SK-N-SH treated with all-trans-retinoic acid at 6 μM for 48 hours (cell line): Measurements from ENCODE around the gene DIP2B.
A peak's percentile ranks its signal among the peaks of the same experiment; 100 is the strongest.

ENCODE experiments used
- ATAC-seq: fragments of 200-7000 bp; cut with Tn5 transposase; 3 replicates; pipeline ENCODE4 v1.9.1; 2020; ENCODE audit warnings: mild to moderate bottlenecking, moderate library complexity
- ARNTL ChIP-seq: fragments of 450-650 bp; formaldehyde crosslinking; IDR thresholded peaks from 2 replicates; pipeline ENCODE4 v1.5.0; 2020; ENCODE audit warnings: low read depth, mild to moderate bottlenecking, moderate library complexity, borderline replicate concordance
- BACH2 ChIP-seq: fragments of 250-450 bp; sonication (Bioruptor Pico); IDR thresholded peaks from 2 replicates; pipeline ENCODE4 v1.9.0; 2021; ENCODE audit warnings: mild to moderate bottlenecking, borderline replicate concordance
- CREB5 ChIP-seq: fragments of 250-450 bp; sonication (Bioruptor Pico); IDR thresholded peaks from 2 replicates; pipeline ENCODE4 v1.5.1; 2020; ENCODE audit warnings: low read depth, mild to moderate bottlenecking, moderate library complexity
- CSDC2 ChIP-seq: fragments of 250-450 bp; sonication (Bioruptor Pico); IDR thresholded peaks from 2 replicates; pipeline ENCODE4 v1.5.0; 2020; ENCODE audit warnings: mild to moderate bottlenecking, moderate library complexity
- CSRNP3 ChIP-seq: fragments of 250-450 bp; sonication (Bioruptor Pico); IDR thresholded peaks from 2 replicates; pipeline ENCODE4 v1.5.1; 2021; ENCODE audit warnings: mild to moderate bottlenecking, moderate library complexity
- ESRRG ChIP-seq: fragments of 250-450 bp; sonication (Bioruptor Pico); IDR thresholded peaks from 2 replicates; pipeline ENCODE4 v1.6.1; 2021; ENCODE audit warnings: mild to moderate bottlenecking
- GLIS3 ChIP-seq: fragments of 250-450 bp; sonication (Bioruptor Pico); IDR thresholded peaks from 2 replicates; pipeline ENCODE4 v1.5.0; 2020; ENCODE audit warnings: mild to moderate bottlenecking, moderate library complexity
- ISL1 ChIP-seq: fragments of 250-450 bp; sonication (Bioruptor Pico); IDR thresholded peaks from 2 replicates; pipeline ENCODE4 v2.1.2; 2022; ENCODE audit warnings: mild to moderate bottlenecking, moderate library complexity
- OSR1 ChIP-seq: fragments of 250-450 bp; sonication (Bioruptor Pico); IDR thresholded peaks from 2 replicates; pipeline ENCODE4 v1.8.0; 2022; ENCODE audit warnings: moderate library complexity, mild to moderate bottlenecking, inconsistent platforms
- PATZ1 ChIP-seq: fragments of 250-450 bp; sonication (Bioruptor Pico); IDR thresholded peaks from 2 replicates; pipeline ENCODE4 v1.8.0; 2020; ENCODE audit warnings: mild to moderate bottlenecking, moderate library complexity, borderline replicate concordance
- POU6F1 ChIP-seq: fragments of 250-450 bp; sonication (Bioruptor Pico); IDR thresholded peaks from 2 replicates; pipeline ENCODE4 v1.8.0; 2021; ENCODE audit warnings: low read depth, mild to moderate bottlenecking, moderate library complexity, borderline replicate concordance
- PPARA ChIP-seq: fragments of 250-450 bp; sonication (Bioruptor Pico); IDR thresholded peaks from 2 replicates; pipeline ENCODE4 v1.5.0; 2020; ENCODE audit warnings: mild to moderate bottlenecking, borderline replicate concordance
- SNAI2 ChIP-seq: fragments of 250-450 bp; sonication (Bioruptor Pico); IDR thresholded peaks from 2 replicates; pipeline ENCODE4 v1.5.0; 2020; ENCODE audit warnings: mild to moderate bottlenecking, moderate library complexity
- TCF4 ChIP-seq: fragments of 250-450 bp; sonication (Bioruptor Pico); IDR thresholded peaks from 2 replicates; pipeline ENCODE4 v1.8.0; 2021; ENCODE audit warnings: mild to moderate bottlenecking, moderate library complexity, borderline replicate concordance
- TOX ChIP-seq: fragments of 250-450 bp; sonication (Bioruptor Pico); IDR thresholded peaks from 2 replicates; pipeline ENCODE4 v1.8.0; 2021; ENCODE audit warnings: mild to moderate bottlenecking, moderate library complexity, borderline replicate concordance
- TSHZ2 ChIP-seq: fragments of 250-450 bp; sonication (Bioruptor Pico); IDR thresholded peaks from 2 replicates; pipeline ENCODE4 v1.5.0; 2020; ENCODE audit warnings: mild to moderate bottlenecking, moderate library complexity
- ZC3H10 ChIP-seq: fragments of 250-450 bp; sonication (Bioruptor Pico); IDR thresholded peaks from 2 replicates; pipeline ENCODE4 v1.5.1; 2021; ENCODE audit warnings: mild to moderate bottlenecking, moderate library complexity
- ZFP3 ChIP-seq: fragments of 250-450 bp; sonication (Bioruptor Pico); IDR thresholded peaks from 2 replicates; pipeline ENCODE4 v1.5.0; 2020; ENCODE audit warnings: mild to moderate bottlenecking, moderate library complexity
- ZFP30 ChIP-seq: fragments of 450-650 bp; formaldehyde crosslinking; IDR thresholded peaks from 2 replicates; pipeline ENCODE4 v1.5.0; 2022; ENCODE audit warnings: mild to moderate bottlenecking, moderate library complexity
- ZNF565 ChIP-seq: fragments of 450-650 bp; formaldehyde crosslinking; conservative IDR thresholded peaks from 2 replicates; pipeline ENCODE4 v1.5.0; 2020; ENCODE audit warnings: low read depth, mild to moderate bottlenecking, moderate library complexity
- ZNF70 ChIP-seq: fragments of 450-650 bp; formaldehyde crosslinking; IDR thresholded peaks from 2 replicates; pipeline ENCODE4 v1.5.0; 2020; ENCODE audit warnings: mild to moderate bottlenecking, moderate library complexity
- ZNF8 ChIP-seq: fragments of 450-650 bp; formaldehyde crosslinking; IDR thresholded peaks from 2 replicates; pipeline ENCODE4 v1.5.0; 2020; ENCODE audit warnings: mild to moderate bottlenecking, moderate library complexity

Gene DIP2B

GRCh38 chr12:50641566-50641965, 136.8 kb downstream of the DIP2B start:
- peak; percentile 11; the same call in 1 of the 3 replicates for ATAC-seq
- TF ChIP-seq PPARA: no peak
- TF ChIP-seq ZNF8 (CRISPR knock-in tag): no peak
- TF ChIP-seq ZFP3 (CRISPR knock-in tag): no peak
- no peak for TF ChIP-seq TSHZ2 (CRISPR knock-in tag)
- TF ChIP-seq ZFP30 (CRISPR knock-in tag): no peak
- TF ChIP-seq GLIS3 (CRISPR knock-in tag): no peak
- TF ChIP-seq SNAI2 (CRISPR knock-in tag): no peak
- no peak for TF ChIP-seq CSRNP3
- no peak for TF ChIP-seq TCF4 (CRISPR knock-in tag)
- TF ChIP-seq PATZ1: no peak
- no peak for TF ChIP-seq ISL1 (CRISPR knock-in tag)
- no peak for TF ChIP-seq ZNF70
- no peak for TF ChIP-seq ZNF565 (CRISPR knock-in tag)
- no peak for TF ChIP-seq ARNTL
- no peak for TF ChIP-seq CSDC2
- no peak for TF ChIP-seq ESRRG (CRISPR knock-in tag)
- no peak for TF ChIP-seq OSR1
- TF ChIP-seq POU6F1 (CRISPR knock-in tag): no peak

GRCh38 chr12:50642035-50642451, 137.3 kb downstream of the DIP2B start:
- peak; percentile 77 for ATAC-seq
- no peak for TF ChIP-seq ZNF8 (CRISPR knock-in tag)
- TF ChIP-seq ARNTL: no peak
- no peak for TF ChIP-seq ZNF70
- TF ChIP-seq POU6F1 (CRISPR knock-in tag): no peak
- no peak for TF ChIP-seq TCF4 (CRISPR knock-in tag)
- no peak for TF ChIP-seq CSRNP3
- TF ChIP-seq ZFP30 (CRISPR knock-in tag): no peak
- TF ChIP-seq GLIS3 (CRISPR knock-in tag): no peak
- no peak for TF ChIP-seq TSHZ2 (CRISPR knock-in tag)
- TF ChIP-seq TOX (CRISPR knock-in tag): no peak
- TF ChIP-seq PATZ1: no peak
- TF ChIP-seq SNAI2 (CRISPR knock-in tag): no peak
- no peak for TF ChIP-seq CREB5 (CRISPR knock-in tag)
- TF ChIP-seq BACH2 (CRISPR knock-in tag): no peak
- no peak for TF ChIP-seq ZFP3 (CRISPR knock-in tag)
- no peak for TF ChIP-seq ESRRG (CRISPR knock-in tag)
- no peak for TF ChIP-seq ZC3H10
